Measurements from ENCODE around the gene FEZ2.

The FEZ2 gene

GRCh38 chr2:36573165-36573564, 24.8 kb downstream of the FEZ2 start:
- no peak for TF ChIP-seq ZNF8 (CRISPR knock-in tag; IDR thresholded peaks at IDR 0.05)
- TF ChIP-seq GLIS3 (CRISPR knock-in tag; IDR thresholded peaks at IDR 0.05), result no peak
- no peak for TF ChIP-seq POU6F1 (CRISPR knock-in tag; IDR thresholded peaks at IDR 0.05; ENCODE audit: borderline replicate concordance, low read depth)
- no peak for TF ChIP-seq ARNTL (CRISPR knock-in tag; IDR thresholded peaks at IDR 0.05; ENCODE audit: borderline replicate concordance, low read depth)
- no peak for TF ChIP-seq TOX (CRISPR knock-in tag; IDR thresholded peaks at IDR 0.05; ENCODE audit: borderline replicate concordance)
- TF ChIP-seq ISL1 (CRISPR knock-in tag; IDR thresholded peaks at IDR 0.05), result no peak
- TF ChIP-seq ZNF70 (CRISPR knock-in tag; IDR thresholded peaks at IDR 0.05), result no peak
- TF ChIP-seq RARB (CRISPR knock-in tag; IDR thresholded peaks at IDR 0.05), result no peak
- TF ChIP-seq SNAI2 (CRISPR knock-in tag; IDR thresholded peaks at IDR 0.05), result no peak
- TF ChIP-seq ZFP30 (CRISPR knock-in tag; IDR thresholded peaks at IDR 0.05), result no peak
- no peak for TF ChIP-seq PATZ1 (CRISPR knock-in tag; IDR thresholded peaks at IDR 0.05; ENCODE audit: borderline replicate concordance)
- TF ChIP-seq TSHZ2 (CRISPR knock-in tag; IDR thresholded peaks at IDR 0.05), result no peak
- TF ChIP-seq CREB5 (CRISPR knock-in tag; IDR thresholded peaks at IDR 0.05; ENCODE audit: low read depth), result no peak
- no peak for TF ChIP-seq ZNF565 (CRISPR knock-in tag; conservative IDR thresholded peaks at IDR 0.05; ENCODE audit: low read depth)
- no peak for TF ChIP-seq CSRNP3 (CRISPR knock-in tag; IDR thresholded peaks at IDR 0.05)
- TF ChIP-seq CSDC2 (CRISPR knock-in tag; IDR thresholded peaks at IDR 0.05), result no peak
- TF ChIP-seq ZC3H10 (CRISPR knock-in tag; IDR thresholded peaks at IDR 0.05), result no peak
- ATAC-seq, result no peak

- ATAC-seq, result peak; percentile 42
- TF ChIP-seq ISL1 (CRISPR knock-in tag; IDR thresholded peaks at IDR 0.05) (peak; percentile 58), ARNTL (CRISPR knock-in tag; IDR thresholded peaks at IDR 0.05; ENCODE audit: borderline replicate concordance, low read depth) (no peak)
Measured at GRCh38 chr2:36572719-36573059, 25.3 kb downstream of the FEZ2 start.

- ATAC-seq, result peak; percentile 51
- TF ChIP-seq CREB5 (CRISPR knock-in tag; IDR thresholded peaks at IDR 0.05; ENCODE audit: low read depth) (no peak), ZFP3 (CRISPR knock-in tag; IDR thresholded peaks at IDR 0.05) (no peak), ZC3H10 (CRISPR knock-in tag; IDR thresholded peaks at IDR 0.05) (no peak), TOX (CRISPR knock-in tag; IDR thresholded peaks at IDR 0.05; ENCODE audit: borderline replicate concordance) (no peak), BACH2 (CRISPR knock-in tag; IDR thresholded peaks at IDR 0.05; ENCODE audit: borderline replicate concordance) (no peak), ZNF8 (CRISPR knock-in tag; IDR thresholded peaks at IDR 0.05) (no peak), ZFP30 (CRISPR knock-in tag; IDR thresholded peaks at IDR 0.05) (no peak), GLIS3 (CRISPR knock-in tag; IDR thresholded peaks at IDR 0.05) (no peak), SNAI2 (CRISPR knock-in tag; IDR thresholded peaks at IDR 0.05) (no peak), ARNTL (CRISPR knock-in tag; IDR thresholded peaks at IDR 0.05; ENCODE audit: borderline replicate concordance, low read depth) (no peak), TCF4 (CRISPR knock-in tag; IDR thresholded peaks at IDR 0.05; ENCODE audit: borderline replicate concordance) (no peak), RARB (CRISPR knock-in tag; IDR thresholded peaks at IDR 0.05) (no peak), CSDC2 (CRISPR knock-in tag; IDR thresholded peaks at IDR 0.05) (no peak), PATZ1 (CRISPR knock-in tag; IDR thresholded peaks at IDR 0.05; ENCODE audit: borderline replicate concordance) (no peak)
Measured at GRCh38 chr2:36572054-36572718, 25.8 kb downstream of the FEZ2 start.
